ENCODE measurements around the gene LMNTD2.

The LMNTD2 gene

DNA sequence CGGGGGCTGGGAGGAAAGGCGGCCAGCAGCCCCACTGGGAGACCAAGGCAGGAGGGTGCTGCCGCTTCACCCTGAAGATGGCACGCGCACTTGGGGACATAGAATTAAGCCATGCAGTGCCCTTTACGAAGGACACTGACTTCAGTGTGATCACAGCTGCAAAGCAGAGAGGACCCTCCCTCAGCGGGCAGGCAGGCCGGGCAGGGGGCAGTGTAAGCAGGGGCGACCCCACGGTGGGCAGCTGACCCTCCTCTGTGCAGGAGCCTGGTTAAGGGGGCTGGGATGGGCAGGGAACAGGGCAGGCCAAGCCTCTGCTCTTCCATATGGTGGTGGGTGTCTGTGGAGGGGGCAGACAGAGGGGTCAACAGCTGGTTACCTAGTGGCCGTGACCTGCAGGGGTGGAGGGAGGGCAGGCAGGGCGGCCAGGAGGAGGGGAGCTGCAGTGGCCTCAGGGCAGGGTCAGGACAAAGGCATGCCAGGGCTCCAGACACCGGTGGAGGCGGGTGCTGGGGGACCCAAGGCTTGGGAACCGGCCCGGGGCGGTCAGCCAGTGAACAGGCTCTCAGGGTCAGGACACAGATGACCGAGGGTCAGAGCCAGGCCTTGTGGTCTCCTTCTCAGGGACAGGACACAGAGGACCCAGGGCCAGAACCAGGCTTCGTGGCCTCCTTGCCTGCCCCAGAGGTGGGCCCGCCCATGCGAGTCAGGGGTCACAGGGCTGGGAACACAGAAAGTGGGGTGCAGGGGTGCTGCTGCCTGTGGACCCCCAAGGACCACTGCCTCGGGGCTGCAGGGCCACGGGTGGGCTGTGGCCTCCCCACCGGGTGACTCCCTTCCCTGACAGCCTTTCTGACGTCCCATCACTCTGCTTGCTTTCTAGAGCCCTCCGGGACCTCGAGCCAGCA lies 7.2 kb downstream of the LMNTD2 start:
- no peak for DNase-seq

- no peak for DNase-seq
These were observed 8.9 kb downstream of the LMNTD2 start for GRCh38 chr11:551596-551995.

GRCh38 chr11:551131-551530 lies 9.4 kb downstream of the LMNTD2 start:
- DNase-seq: no peak

GRCh38 chr11:550746-551085 lies 9.8 kb downstream of the LMNTD2 start:
- DNase-seq: no peak

GRCh38 chr11:550021-550745 lies 10.4 kb downstream of the LMNTD2 start:
- DNase-seq: no peak

DNA sequence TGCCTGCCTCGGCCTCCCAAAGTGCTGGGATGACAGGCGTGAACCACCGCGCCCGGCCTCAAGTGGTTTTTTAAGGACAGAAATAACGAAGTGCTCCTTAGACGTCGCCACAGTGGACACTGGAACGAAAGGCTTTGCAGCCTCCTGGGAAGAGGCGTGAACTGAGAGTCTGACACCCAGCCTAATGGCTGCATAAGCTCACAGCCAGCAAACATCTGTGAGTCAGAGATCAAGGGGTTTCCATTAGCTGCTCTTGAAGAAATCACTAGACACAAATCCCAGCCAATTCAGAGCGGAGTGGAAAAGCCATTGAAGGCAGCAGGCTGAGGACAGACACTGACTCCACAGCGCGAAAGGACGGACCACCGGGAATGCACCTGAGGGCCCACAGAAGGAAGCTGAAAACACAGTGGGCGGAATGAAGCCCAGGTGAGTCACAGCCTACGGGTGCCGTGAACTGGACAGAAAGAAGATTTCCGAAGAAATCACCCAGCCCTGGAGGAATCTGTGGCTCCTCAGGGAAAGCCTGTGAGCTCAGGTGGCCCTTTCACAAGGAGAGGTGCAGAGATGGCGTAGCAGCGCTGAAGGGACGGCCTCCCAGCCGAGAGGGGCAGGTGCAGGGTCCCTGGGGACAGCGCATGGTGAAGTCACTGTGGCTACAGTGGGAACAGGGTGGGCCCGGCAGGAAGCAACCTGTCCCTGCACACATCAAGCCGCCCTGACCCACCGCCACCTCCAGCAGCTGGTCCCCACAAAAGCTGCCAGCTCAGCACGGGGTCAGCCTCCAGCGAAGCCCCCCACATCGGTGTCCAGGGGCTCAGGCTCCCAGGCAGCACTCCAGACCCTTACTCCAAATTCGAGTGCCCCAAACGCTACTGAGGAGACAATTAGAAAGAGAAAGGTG lies 11.6 kb downstream of the LMNTD2 start:
- no peak for DNase-seq

DNA sequence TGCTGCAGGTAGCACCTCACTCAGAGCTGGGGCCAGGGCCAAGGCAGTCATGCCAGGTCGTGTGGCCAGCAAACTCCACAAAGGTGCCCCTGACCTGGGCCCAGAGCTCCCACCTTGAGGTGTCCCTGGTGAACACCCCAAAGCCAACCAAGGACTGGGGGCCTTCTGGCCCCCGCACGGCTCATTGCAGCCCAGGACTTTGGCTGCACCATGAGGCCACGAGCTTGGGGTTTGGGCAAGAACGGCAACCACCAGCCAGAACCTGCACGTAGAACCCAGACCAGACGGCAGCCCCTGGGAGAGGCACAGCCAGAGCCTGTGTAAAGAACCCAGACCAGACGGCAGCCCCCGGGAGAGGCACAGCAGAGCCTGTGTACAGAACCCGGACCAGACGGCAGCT lies 15.4 kb downstream of the LMNTD2 start:
- no peak for DNase-seq

GRCh38 chr11:544817-545166 lies 15.7 kb downstream of the LMNTD2 start:
- no peak for DNase-seq

GRCh38 chr11:541433-541885 lies 19.1 kb downstream of the LMNTD2 start:
- DNase-seq: no peak

DNA sequence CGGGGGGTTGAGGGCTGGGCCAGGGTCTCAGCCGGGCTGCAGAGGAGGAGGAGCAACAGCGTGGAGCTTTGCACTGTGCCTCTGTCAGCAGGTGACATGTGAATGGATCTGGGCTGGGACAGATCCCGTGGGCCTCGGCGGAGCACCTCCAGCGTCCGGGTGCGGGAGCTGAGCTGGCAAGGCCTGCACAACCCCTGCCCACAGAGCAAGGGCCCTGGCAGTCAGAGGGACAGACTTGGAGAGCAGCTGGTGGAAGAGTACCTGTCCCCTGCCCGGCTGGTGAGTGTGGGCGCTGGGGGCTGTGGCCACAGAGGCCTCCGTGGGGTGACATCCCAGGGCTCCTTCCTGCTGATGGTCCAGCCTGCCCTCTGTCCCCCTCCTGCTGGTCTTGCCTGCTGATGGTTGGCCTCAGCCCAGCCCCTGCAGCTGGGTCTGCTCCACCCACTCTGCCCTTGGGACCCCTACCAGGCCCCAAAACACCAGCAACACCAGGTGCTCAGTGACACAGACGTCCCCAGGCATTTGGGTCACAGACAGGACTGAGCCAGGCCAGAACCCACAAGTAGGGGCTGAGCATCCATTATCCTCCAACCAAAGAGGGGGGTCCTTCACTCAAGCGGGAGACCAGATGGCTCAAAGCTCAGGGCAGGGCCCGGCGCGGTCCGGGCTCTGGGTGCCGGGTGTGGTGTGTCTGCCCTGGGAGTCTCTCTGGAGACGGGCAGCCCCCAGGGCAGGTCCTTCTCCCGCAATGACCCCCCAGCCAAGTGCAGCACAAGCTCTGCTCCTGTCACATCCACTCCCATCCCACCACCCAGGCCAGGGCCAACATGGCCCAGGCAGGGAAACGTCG lies 19.7 kb downstream of the LMNTD2 start:
- DNase-seq: no peak

- DNase-seq: no peak
These were observed 20.5 kb downstream of the LMNTD2 start for GRCh38 chr11:539971-540481.

DNA sequence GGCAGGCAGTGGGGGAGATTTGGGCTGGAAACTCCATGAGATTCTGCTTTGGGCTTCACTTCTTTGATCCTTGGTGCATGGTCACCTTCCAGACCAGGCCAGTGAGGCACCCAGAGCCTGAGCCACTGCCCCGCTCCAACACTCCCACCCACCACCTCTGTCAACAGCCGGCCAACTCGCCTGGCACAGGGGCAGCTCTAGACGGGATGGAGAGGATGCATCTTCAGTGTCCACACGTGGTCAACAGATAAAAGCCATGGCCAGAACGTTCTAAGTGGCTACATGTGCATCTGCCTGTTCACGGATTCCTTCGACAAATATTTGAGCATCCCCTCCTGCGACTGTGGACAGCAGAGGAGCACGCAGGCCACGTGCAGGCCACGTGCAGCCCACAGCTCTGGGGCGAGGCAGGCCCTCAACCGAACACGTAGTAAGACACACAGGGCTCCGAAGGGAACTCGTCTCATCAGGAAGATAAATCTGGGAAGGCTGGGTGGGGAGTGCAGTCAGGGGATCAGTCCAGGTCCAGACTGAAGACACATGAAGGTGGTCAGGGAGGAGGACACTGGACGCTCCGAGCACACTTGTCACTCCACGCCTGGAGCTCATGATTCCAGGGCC lies 22.0 kb downstream of the LMNTD2 start:
- DNase-seq: no peak

DNA sequence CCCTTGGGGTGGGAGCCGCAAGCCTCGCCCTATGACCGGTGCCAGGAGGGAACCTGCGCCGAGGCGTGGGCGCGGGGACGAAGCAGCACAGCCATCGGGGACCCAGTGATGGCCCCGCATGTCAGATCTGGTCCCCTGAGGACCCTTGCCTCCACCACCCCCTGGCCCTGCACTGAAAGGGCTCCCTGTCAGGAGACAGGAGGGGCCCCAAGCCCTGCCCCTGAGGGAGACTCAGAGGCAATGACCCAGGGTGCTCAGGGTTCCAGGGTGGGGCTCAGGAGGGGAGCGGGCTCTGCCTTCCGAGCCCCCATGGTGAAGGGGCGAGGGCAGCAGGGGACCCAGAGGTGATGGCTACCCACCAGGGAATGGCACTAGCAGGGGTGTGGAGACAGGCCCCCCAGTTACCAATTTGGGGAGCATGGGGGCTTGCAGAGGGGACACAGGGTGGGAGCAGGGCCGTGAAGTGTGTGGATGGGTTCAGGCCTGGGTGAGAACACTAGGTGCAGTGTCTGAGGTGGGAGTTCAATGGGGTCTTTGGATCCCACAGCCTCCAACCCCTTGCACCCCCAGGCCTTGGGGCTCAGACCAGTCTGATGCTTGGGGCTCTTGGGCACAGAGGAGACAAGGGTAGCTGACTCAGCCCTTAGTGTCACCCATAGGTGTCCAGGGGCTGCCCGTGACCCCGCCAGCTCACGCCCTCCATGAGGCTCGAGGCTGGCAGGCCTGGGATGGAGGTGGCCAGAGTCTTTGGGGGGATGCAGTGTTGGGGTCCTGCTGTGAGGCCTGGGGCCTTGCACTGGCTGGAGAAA lies 22.7 kb downstream of the LMNTD2 start:
- no peak for DNase-seq

GRCh38 chr11:536841-537621 lies 23.5 kb downstream of the LMNTD2 start, which contains the start of gene LRRC56:
LRRC56 (plus strand) TSS chr11:537527; CDS start chr11:540685, 3,158 bp downstream.
- DNase-seq: peak; percentile 81

DNA sequence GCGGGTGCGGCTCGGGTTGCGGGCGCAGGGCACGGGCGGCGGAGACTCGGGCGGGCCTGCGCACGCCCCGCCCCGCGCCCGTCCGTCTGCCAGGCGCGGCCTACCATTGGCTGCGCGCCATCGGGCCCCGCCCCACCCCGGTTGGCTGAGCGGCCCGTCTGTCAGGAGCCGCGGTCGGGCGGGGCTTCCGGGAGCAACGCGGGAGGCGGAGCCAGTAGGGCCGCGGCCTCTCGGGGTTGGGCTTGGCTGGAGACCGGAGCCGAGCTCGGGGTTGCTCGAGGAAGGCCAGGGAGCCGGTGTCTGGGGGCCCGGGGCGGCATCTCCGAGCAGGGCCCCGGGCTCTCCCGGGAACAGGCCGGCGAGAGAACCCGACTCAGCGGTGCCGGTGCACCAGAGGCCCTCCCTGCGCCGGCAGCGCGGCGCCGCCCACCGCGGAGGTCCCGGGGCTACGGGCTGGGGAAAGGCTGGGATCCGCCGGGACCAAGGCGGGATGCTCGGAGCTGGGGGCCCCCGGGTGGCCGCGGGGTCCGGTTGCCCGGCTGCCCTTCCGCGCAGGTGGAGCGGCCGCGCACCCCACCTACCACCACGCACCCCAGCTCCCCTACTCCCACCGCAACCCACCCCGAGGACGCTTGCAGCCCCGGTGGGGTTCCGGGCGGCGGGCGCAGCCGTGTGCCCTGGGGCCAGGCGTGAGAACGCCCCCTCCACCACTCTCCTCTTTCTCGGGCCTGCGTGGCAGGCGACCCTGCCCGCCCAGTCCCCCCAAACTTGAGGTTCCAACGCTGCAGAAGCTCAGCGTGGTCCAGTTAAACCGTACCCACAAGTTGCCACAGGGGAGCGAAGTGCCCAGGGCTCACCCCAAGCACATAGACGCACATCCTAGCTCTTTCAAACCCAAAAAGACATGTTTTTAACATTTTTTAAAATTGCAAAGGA lies 24.8 kb downstream of the LMNTD2 start, which contains the start of gene HRAS:
TSS of gene HRAS (minus strand) at position 58 of the 936 bp plus-strand sequence.
- DNase-seq: peak; percentile 95

GRCh38 chr11:535210-535518 lies 25.4 kb downstream of the LMNTD2 start:
- no peak for DNase-seq

- DNase-seq: no peak
These were observed 25.9 kb downstream of the LMNTD2 start for GRCh38 chr11:534396-535209.

Data from fibroblast of skin of scalp (primary cell).